NOMO-1 (cell line): ENCODE measurements around the gene CALCA.
"Not testable (repeated sequence)": the region's sequence is repeated elsewhere in the genome, so short reads cannot be mapped to it uniquely, and the experiment has no call there.

Experiments used
- DNase-seq, 2 experiments: peaks; one replicate each; lab custom pipeline; 2025; ENCODE audit not compliant: unreplicated experiment in 2 of 2; lab: John Stamatoyannopoulos, UW

The CALCA gene

GRCh38 chr11:14971865-14972580, at the start of gene CALCA:
Gene CALCA, minus strand, starts transcription at chr11:14972351. Its CDS starts 1,159 bp downstream, at chr11:14971192.
- DNase-seq, result no peak

- no peak for DNase-seq
These were observed 44.0 kb upstream of the CALCA start for GRCh38 chr11:15016200-15016599.

- DNase-seq, result no peak
These were observed 39.7 kb upstream of the CALCA start for GRCh38 chr11:15011776-15012345.

- DNase-seq, result no peak
These were observed 38.7 kb upstream of the CALCA start for GRCh38 chr11:15010865-15011264.

- peak; percentile 28 to 69 for DNase-seq
These were observed 34.1 kb upstream of the CALCA start for GRCh38 chr11:15006139-15006759.

GRCh38 chr11:14988133-14988532, 16.0 kb upstream of the CALCA start:
- not testable (repeated sequence) for DNase-seq

- DNase-seq, result no peak
These were observed 9.4 kb upstream of the CALCA start for GRCh38 chr11:14981507-14981906.

- no peak for DNase-seq
These were observed 8.7 kb upstream of the CALCA start for GRCh38 chr11:14980854-14981253.

GRCh38 chr11:14977101-14977880, 5.1 kb upstream of the CALCA start:
- DNase-seq, result no peak

GRCh38 chr11:14975252-14975587, 3.1 kb upstream of the CALCA start:
- no peak for DNase-seq

- peak in 1 of 2 experiments; percentile 19 for DNase-seq
These were observed 2.5 kb upstream of the CALCA start for GRCh38 chr11:14974515-14975251.

GRCh38 chr11:14973621-14974514, 1.7 kb upstream of the CALCA start:
- no peak for DNase-seq

GRCh38 chr11:14972581-14973495, 687 bp upstream of the CALCA start:
- no peak for DNase-seq

- DNase-seq, result no peak
These were observed 2.2 kb downstream of the CALCA start for GRCh38 chr11:14969901-14970323.

- no peak for DNase-seq
These were observed 4.4 kb downstream of the CALCA start for GRCh38 chr11:14967581-14968243.

GRCh38 chr11:14956111-14956510, 16.0 kb downstream of the CALCA start:
- DNase-seq, result no peak

GRCh38 chr11:14954581-14954980, 17.6 kb downstream of the CALCA start:
- DNase-seq, result no peak

- no peak for DNase-seq
These were observed 18.2 kb downstream of the CALCA start for GRCh38 chr11:14953904-14954303.
